OCI-M1 (cell line): Measurements from ENCODE around the gene SIGLEC12.
A peak's percentile ranks its signal among the peaks of the same experiment; 100 is the strongest.
"Not testable (repeated sequence)": the region's sequence is repeated elsewhere in the genome, so short reads cannot be mapped to it uniquely, and the experiment has no call there.

Experiments used
- DNase-seq: peaks from one replicate; lab custom pipeline; 2025; lab: John Stamatoyannopoulos, UW

Gene SIGLEC12

GRCh38 chr19:51524666-51525264 is 23.2 kb upstream of the SIGLEC12 start:
- peak; percentile 31 for DNase-seq

GRCh38 chr19:51521781-51522180 is 20.2 kb upstream of the SIGLEC12 start:
- DNase-seq: no peak

GRCh38 chr19:51521357-51521756 is 19.8 kb upstream of the SIGLEC12 start:
- no peak for DNase-seq

GRCh38 chr19:51520728-51521127 is 19.1 kb upstream of the SIGLEC12 start:
- peak; percentile 27 for DNase-seq

- peak; percentile 96 for DNase-seq
Observed at GRCh38 chr19:51514866-51515481, 13.4 kb upstream of the SIGLEC12 start.

- no peak for DNase-seq
Observed at GRCh38 chr19:51513968-51514367, 12.4 kb upstream of the SIGLEC12 start.

- peak; percentile 46 for DNase-seq
Observed at GRCh38 chr19:51511353-51511752, 9.8 kb upstream of the SIGLEC12 start.

- DNase-seq: no peak
Observed at GRCh38 chr19:51509823-51510660, 8.4 kb upstream of the SIGLEC12 start.

- peak; percentile 97 for DNase-seq
Observed at GRCh38 chr19:51508059-51508733, 6.6 kb upstream of the SIGLEC12 start.

- peak; percentile 97 for DNase-seq
Observed at GRCh38 chr19:51507640-51508058, 6.0 kb upstream of the SIGLEC12 start.

- DNase-seq: peak; percentile 45
Observed at GRCh38 chr19:51507192-51507591, 5.6 kb upstream of the SIGLEC12 start.

GRCh38 chr19:51505904-51506303 is 4.3 kb upstream of the SIGLEC12 start:
- DNase-seq: no peak

- DNase-seq: no peak
Observed at GRCh38 chr19:51503896-51504295, 2.3 kb upstream of the SIGLEC12 start.

GRCh38 chr19:51503286-51503817 is 1.8 kb upstream of the SIGLEC12 start:
- DNase-seq: no peak

- not testable (repeated sequence) for DNase-seq
Observed at GRCh38 chr19:51500931-51501330, 669 bp downstream of the SIGLEC12 start.

GRCh38 chr19:51497666-51498065 is 3.9 kb downstream of the SIGLEC12 start:
- no peak for DNase-seq

- DNase-seq: no peak
Observed at GRCh38 chr19:51493776-51494175, 7.8 kb downstream of the SIGLEC12 start.

GRCh38 chr19:51491586-51491985 is 10.0 kb downstream of the SIGLEC12 start:
- DNase-seq: no peak

- DNase-seq: no peak
Observed at GRCh38 chr19:51490676-51491075, 10.9 kb downstream of the SIGLEC12 start.

- no peak for DNase-seq
Observed at GRCh38 chr19:51489113-51489512, 12.5 kb downstream of the SIGLEC12 start.

GRCh38 chr19:51488491-51488890 is 13.1 kb downstream of the SIGLEC12 start:
- DNase-seq: no peak
